ENCODE measurements around the gene CMPK1.

- no peak for TF ChIP-seq CTCF (conservative IDR thresholded peaks at IDR 0.05; ENCODE audit: low read length)
- no peak for TF ChIP-seq EZH2phosphoT487 (IDR thresholded peaks at IDR 0.05; ENCODE audit: borderline replicate concordance)
Observed at GRCh38 chr1:47361380-47361779, 27.8 kb downstream of the CMPK1 start.

Measured in Loucy (cell line).